IMR-90 (cell line): ENCODE data around the gene TREML2. TPM values are rescaled to one million over a fixed set of nuclear protein-coding genes. Genes with fewer than 3 reads are reported as not detected.

ENCODE experiments used
- ATAC-seq: fragments of 200-7000 bp; cut with Tn5 transposase; 2 replicates; pipeline ENCODE4 v1.9.1; 2020; ENCODE audit warnings: low read depth, mild to moderate bottlenecking, moderate library complexity
- BruUV-seq: library from RNA; stranded (reverse); fragments of 400-500 nt; replicated peaks from 2 replicates; lab custom pipeline; 2021; lab: Mats Ljungman, UMichigan
- CTCF ChIA-PET: fragments of 300-600 bp; formaldehyde crosslinking; extraction: SDS; loops from one replicate; lab custom pipeline; 2021; ENCODE audit warnings: antibody characterized with exemption; lab: Yijun Ruan, JAX
- POLR2A ChIA-PET: fragments of 300-600 bp; sonication (Branson Sonifier 250); formaldehyde crosslinking; loops from one replicate; lab custom pipeline; 2022; ENCODE audit warnings: antibody characterized with exemption; ENCODE audit not compliant: unreplicated experiment; lab: Charles Lee
- DNase-seq: peaks from one replicate; pipeline ENCODE4 v3.0.0; 2013
- H2AFZ ChIP-seq: replicated peaks from 2 replicates; pipeline ENCODE3; 2013; ENCODE audit warnings: low read length, mild to moderate bottlenecking; ENCODE audit not compliant: poor library complexity
- H2AK5ac ChIP-seq: 2 replicates; pipeline ENCODE4 v1.6.1; 2013; ENCODE audit warnings: low read depth, low read length, inconsistent platforms
- H2AK9ac ChIP-seq: replicated peaks from 2 replicates; pipeline ENCODE3; 2013; ENCODE audit warnings: mild to moderate bottlenecking, low read depth, low read length, moderate library complexity; ENCODE audit not compliant: poor library complexity
- H2BK120ac ChIP-seq: 2 replicates; pipeline ENCODE4 v1.6.1; 2013; ENCODE audit warnings: low read depth, low read length, inconsistent platforms
- H2BK15ac ChIP-seq: 3 replicates; pipeline ENCODE4 v1.6.1; 2013; ENCODE audit warnings: low read depth, low read length, inconsistent platforms
- H2BK20ac ChIP-seq: 2 replicates; pipeline ENCODE4 v1.6.1; 2013; ENCODE audit warnings: low read depth, mild to moderate bottlenecking, inconsistent platforms, low read length, moderate library complexity
- H2BK5ac ChIP-seq: 2 replicates; pipeline ENCODE4 v1.6.1; 2013; ENCODE audit warnings: mild to moderate bottlenecking, low read depth, low read length, inconsistent platforms; ENCODE audit not compliant: poor library complexity, severe bottlenecking
- H3K14ac ChIP-seq: replicated peaks from 2 replicates; pipeline ENCODE4 v1.6.1; 2013; ENCODE audit warnings: low read depth, low read length, inconsistent platforms
- H3K18ac ChIP-seq: 2 replicates; pipeline ENCODE4 v1.6.1; 2013; ENCODE audit warnings: low read depth, low read length, control low read depth
- H3K23ac ChIP-seq: 2 replicates; pipeline ENCODE4 v1.6.1; 2013; ENCODE audit warnings: low read depth, low read length, inconsistent platforms
- H3K27ac ChIP-seq: 2 replicates; pipeline ENCODE4 v1.5.1; 2013; ENCODE audit warnings: mild to moderate bottlenecking, control low read depth, low read length; ENCODE audit not compliant: insufficient read depth
- H3K27me3 ChIP-seq: 2 replicates; pipeline ENCODE4 v1.6.1; 2013; ENCODE audit warnings: low read length; ENCODE audit not compliant: control insufficient read depth, insufficient read depth
- H3K36me3 ChIP-seq: 2 replicates; pipeline ENCODE4 v1.6.1; 2013; ENCODE audit warnings: low read length, mixed read lengths; ENCODE audit not compliant: control insufficient read depth, insufficient read depth
- H3K4ac ChIP-seq: 2 replicates; pipeline ENCODE4 v1.6.1; 2013; ENCODE audit warnings: low read depth, low read length, inconsistent platforms
- H3K4me1 ChIP-seq: 2 replicates; pipeline ENCODE4 v1.6.1; 2013; ENCODE audit warnings: low read length, mixed read lengths; ENCODE audit not compliant: control insufficient read depth, insufficient read depth
- H3K4me2 ChIP-seq: 2 replicates; pipeline ENCODE4 v1.6.1; 2013; ENCODE audit warnings: low read depth, mild to moderate bottlenecking, control low read depth, low read length, moderate library complexity
- H3K4me3 ChIP-seq: 2 replicates; pipeline ENCODE4 v1.5.1; 2013; ENCODE audit warnings: low read depth, mild to moderate bottlenecking, control low read depth, low read length, moderate library complexity; ENCODE audit not compliant: insufficient read depth
- H3K56ac ChIP-seq: 2 replicates; pipeline ENCODE4 v1.6.1; 2013; ENCODE audit warnings: low read length, inconsistent platforms; ENCODE audit not compliant: insufficient read depth; ENCODE audit errors: extremely low read depth
- H3K79me1 ChIP-seq, 2 experiments: 2 replicates each; pipeline ENCODE4 v1.6.1; 2013; ENCODE audit warnings: low read length in 2 of 2, inconsistent platforms in 1 of 2, low read depth in 1 of 2
- H3K9ac ChIP-seq: 2 replicates; pipeline ENCODE4 v1.6.1; 2013; ENCODE audit warnings: low read depth, low read length, control low read depth
- H3K9me1 ChIP-seq: 2 replicates; pipeline ENCODE4 v1.6.1; 2013; ENCODE audit warnings: low read length, inconsistent platforms; ENCODE audit not compliant: insufficient read depth
- H3K9me3 ChIP-seq: 2 replicates; pipeline ENCODE4 v1.6.1; 2013; ENCODE audit warnings: low read length; ENCODE audit not compliant: control insufficient read depth, insufficient read depth
- H4K20me1 ChIP-seq: 2 replicates; pipeline ENCODE4 v1.6.1; 2013; ENCODE audit warnings: low read length, inconsistent platforms; ENCODE audit not compliant: insufficient read depth
- H4K5ac ChIP-seq: 2 replicates; pipeline ENCODE4 v1.6.1; 2013; ENCODE audit warnings: mild to moderate bottlenecking, low read depth, low read length, control low read depth
- H4K8ac ChIP-seq, 2 experiments: 2 replicates each; pipeline ENCODE4 v1.6.1; 2013; ENCODE audit warnings: low read depth in 2 of 2, low read length in 2 of 2, control low read depth in 1 of 2, inconsistent platforms in 1 of 2
- H4K91ac ChIP-seq: 2 replicates; pipeline ENCODE4 v1.6.1; 2013; ENCODE audit warnings: low read depth, low read length, inconsistent platforms; ENCODE audit not compliant: insufficient read depth
- BHLHE40 ChIP-seq: fragments of 150-350 bp; IDR thresholded peaks from 2 replicates; pipeline ENCODE4 v1.6.1; 2016; ENCODE audit warnings: mild to moderate bottlenecking, low read depth, low read length
- CEBPB ChIP-seq: IDR thresholded peaks from 2 replicates; pipeline ENCODE4 v1.6.1; 2012; ENCODE audit warnings: low read depth, low read length, improper control_type of control experiment
- CHD1 ChIP-seq: IDR thresholded peaks from 2 replicates; pipeline ENCODE4 v1.6.1; 2012; ENCODE audit warnings: low read depth, low read length, improper control_type of control experiment
- CTCF ChIP-seq: conservative IDR thresholded peaks from 2 replicates; pipeline ENCODE4 v1.5.1; 2012; ENCODE audit warnings: mild to moderate bottlenecking, low read depth, low read length, improper control_type of control experiment
- ELK1 ChIP-seq: fragments of 150-350 bp; IDR thresholded peaks from 2 replicates; pipeline ENCODE4 v1.6.1; 2016; ENCODE audit warnings: low read depth, mild to moderate bottlenecking, low read length, moderate library complexity, borderline replicate concordance
- MAFK ChIP-seq: IDR thresholded peaks from 2 replicates; pipeline ENCODE4 v1.6.1; 2012; ENCODE audit warnings: low read depth, low read length, improper control_type of control experiment
- MAZ ChIP-seq: IDR thresholded peaks from 2 replicates; pipeline ENCODE4 v1.6.1; 2012; ENCODE audit warnings: low read depth, mild to moderate bottlenecking, low read length, improper control_type of control experiment, moderate library complexity, borderline replicate concordance
- POLR2A ChIP-seq: IDR thresholded peaks from 2 replicates; pipeline ENCODE4 v1.6.1; 2012; ENCODE audit warnings: mild to moderate bottlenecking, low read depth, low read length
- RAD21 ChIP-seq: IDR thresholded peaks from 2 replicates; pipeline ENCODE4 v1.6.1; 2012; ENCODE audit warnings: low read length, improper control_type of control experiment
- RCOR1 ChIP-seq: IDR thresholded peaks from 2 replicates; pipeline ENCODE4 v1.6.1; 2012; ENCODE audit warnings: mild to moderate bottlenecking, low read length, improper control_type of control experiment; ENCODE audit not compliant: insufficient replicate concordance
- RFX5 ChIP-seq: IDR thresholded peaks from 2 replicates; pipeline ENCODE4 v1.8.0; 2012; ENCODE audit warnings: low read depth, mild to moderate bottlenecking, low read length, moderate library complexity
- SMC3 ChIP-seq: fragments of 150-350 bp; IDR thresholded peaks from 2 replicates; pipeline ENCODE4 v1.6.1; 2016; ENCODE audit warnings: low read depth, mild to moderate bottlenecking, antibody characterized with exemption, low read length, moderate library complexity
- WGBS, 2 experiments: methylation state at CpG; one replicate each; pipeline versions ENCODE4 v1.1.5 to v1.1.7; 2013; ENCODE audit warnings: missing lambda C conversion rate in 2 of 2; ENCODE audit not compliant: insufficient read length in 1 of 2; ENCODE audit errors: extremely low coverage in 2 of 2; 5-methylcytosine and 5-hydroxymethylcytosine counted together
- dilution Hi-C: fragments of 300-500 bp; cut with HindIII; formaldehyde crosslinking; loops from one replicate; pipeline ENCODE4 v1.14.3; 2018; ENCODE audit warnings: low sequenced_read_pairs; ENCODE audit not compliant: unreplicated experiment
- in situ Hi-C: fragments of 300-500 bp; cut with MboI; formaldehyde crosslinking; loops from 3 replicates; pipeline ENCODE4 v1.14.3; 2019; ENCODE audit warnings: low sequenced_read_pairs, inconsistent platforms, mixed read lengths
- intact Hi-C: fragments of 100-400 bp; cut with micrococcal nuclease; formaldehyde crosslinking; loops from 2 replicates; pipeline ENCODE4 v1.10.0; 2022
- polyA plus RNA-seq, 3 experiments: library from polyadenylated mRNA; depleted of rRNA; stranded (reverse); fragments of >200 nt; gene quantifications; 2 replicates each; pipeline ENCODE4 v1.2.3, GENCODE V29; 2012; ENCODE audit warnings: low replicate concordance in 1 of 3
- total RNA-seq: library from RNA; depleted of rRNA; stranded (reverse); fragments of >200 nt; gene quantifications from 2 replicates; pipeline ENCODE4 v1.2.3, GENCODE V29; 2012

Gene TREML2
- total and polyA plus RNA-seq, 2 of the 4 experiments (the other 2 are of a cell fraction) = not detected

GRCh38 chr6:41193171-41193734, 7.7 kb downstream of the TREML2 start:
- H2AFZ ChIP-seq = no peak overlapping the region
- no peak overlapping the region for H3K4ac ChIP-seq
- no peak overlapping the region for H4K5ac ChIP-seq
- H4K91ac ChIP-seq = no peak overlapping the region
- H3K4me2 ChIP-seq = no peak overlapping the region
- WGBS, 2 experiments = 76% methylated on average over 2 of the region's 5 CpGs; no CpG with 5 or more reads in 1 of the 2 experiments
- H3K36me3 ChIP-seq = no peaks in the 10 kb centered on the region
- no peak overlapping the region for H2BK120ac ChIP-seq
- H4K8ac ChIP-seq = no peak overlapping the region
- H3K56ac ChIP-seq = no peak overlapping the region
- POLR2A ChIA-PET = no interaction called here
- no peak overlapping the region for H3K9ac ChIP-seq
- intact Hi-C loops = no loop called here
- H2BK5ac ChIP-seq = no peak overlapping the region
- no peak overlapping the region for H2AK5ac ChIP-seq
- dilution Hi-C loops = no loop called here
- H3K27ac ChIP-seq = no peak overlapping the region
- H3K23ac ChIP-seq = no peak overlapping the region
- TF ChIP-seq CEBPB (no peak), CTCF (no peak), SMC3 (no peak), RAD21 (no peak), MAFK (no peak), CHD1 (no peak), MAZ (no peak), POLR2A (no peak), BHLHE40 (no peak), ELK1 (no peak), RFX5 (no peak), RCOR1 (no peak)
- CTCF ChIA-PET = no interaction called here
- H2BK15ac ChIP-seq = no peak overlapping the region
- H3K27me3 ChIP-seq = peaks cover 13% of the 10 kb centered on the region
- H3K79me1 ChIP-seq = no peaks in the 10 kb centered on the region
- DNase-seq (no peak), ATAC-seq (no peak)
- no peak overlapping the region for H3K18ac ChIP-seq
- H3K9me3 ChIP-seq = peaks cover 3% of the 10 kb centered on the region
- BruUV-seq = no TSS peak
- H3K14ac ChIP-seq = no peak overlapping the region
- no peaks in the 10 kb centered on the region for H3K9me1 ChIP-seq
- H2AK9ac ChIP-seq = no peak overlapping the region
- H3K4me1 ChIP-seq = no peaks in the 10 kb centered on the region
- no peak overlapping the region for H2BK20ac ChIP-seq
- in situ Hi-C loops = no loop called here
- H3K4me3 ChIP-seq = no peak overlapping the region
- H4K20me1 ChIP-seq = no peaks in the 10 kb centered on the region
